Hepatocyte (in vitro differentiated cells): ENCODE measurements around the gene HCST.

Source experiments
- EZH2 ChIP-seq: fragments of 200-600 bp; sonication (generic); IDR thresholded peaks from 2 replicates; pipeline ENCODE4 v1.6.1; 2016; ENCODE audit warnings: antibody characterized with exemption, mild to moderate bottlenecking, borderline replicate concordance
- EZH2phosphoT487 ChIP-seq: fragments of 200-600 bp; sonication (generic); IDR thresholded peaks from one replicate; pipeline ENCODE4 v1.6.1; 2018; ENCODE audit warnings: antibody characterized with exemption, mild to moderate bottlenecking, low read depth, moderate library complexity; ENCODE audit not compliant: unreplicated experiment, severe bottlenecking
- TF ChIP-seq, protein P1 (sequence below): fragments of 200-600 bp; sonication (generic); IDR thresholded peaks from 2 replicates; pipeline ENCODE4 v1.5.1; 2016; ENCODE audit warnings: antibody characterized with exemption, mild to moderate bottlenecking; ENCODE audit not compliant: poor library complexity

DNA sequence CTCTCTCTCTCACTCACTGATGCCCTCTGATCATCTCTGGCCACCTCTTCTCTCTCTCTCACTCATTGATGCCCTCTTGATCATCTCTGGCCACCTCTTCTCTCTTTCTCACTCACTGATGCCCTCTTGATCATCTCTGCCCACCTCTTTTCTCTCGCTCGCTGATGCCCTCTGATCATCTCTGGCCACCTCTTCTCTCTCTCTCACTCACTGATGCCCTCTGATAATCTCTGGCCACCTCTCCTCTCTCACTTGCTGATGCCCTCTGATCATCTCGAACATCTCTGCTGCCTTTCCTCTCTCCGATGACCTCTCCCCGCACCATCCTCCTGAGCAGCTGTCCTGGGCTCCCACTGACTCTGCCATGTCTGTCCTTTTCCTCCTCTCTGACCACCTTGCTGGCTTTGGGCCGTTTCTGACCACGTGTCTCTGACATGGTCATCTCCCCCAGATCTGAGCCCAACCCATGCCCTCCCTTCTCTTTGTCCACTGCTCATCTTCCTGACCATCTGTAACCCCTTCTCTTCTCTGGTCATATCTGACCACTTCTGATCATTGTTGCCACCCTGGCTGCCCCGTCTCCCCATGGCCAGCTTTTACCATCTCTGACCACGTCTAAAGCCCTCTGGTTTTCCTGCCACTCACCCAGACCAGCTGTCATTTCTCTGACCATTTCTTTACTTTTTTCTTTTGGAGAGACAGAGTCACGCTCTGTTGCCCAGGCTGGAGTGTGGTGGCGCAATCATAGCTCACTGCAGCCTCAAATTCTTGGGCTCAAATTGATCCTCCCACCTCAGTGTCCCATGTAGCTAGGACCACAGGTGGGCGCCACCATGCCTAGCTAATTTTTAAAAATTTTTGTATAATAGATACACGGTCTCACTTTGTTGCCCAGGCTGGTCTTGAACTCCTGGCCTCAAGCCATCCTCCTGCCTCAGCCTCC, 36.2 kb downstream of the HCST start:
- TF ChIP-seq, protein P1, sequence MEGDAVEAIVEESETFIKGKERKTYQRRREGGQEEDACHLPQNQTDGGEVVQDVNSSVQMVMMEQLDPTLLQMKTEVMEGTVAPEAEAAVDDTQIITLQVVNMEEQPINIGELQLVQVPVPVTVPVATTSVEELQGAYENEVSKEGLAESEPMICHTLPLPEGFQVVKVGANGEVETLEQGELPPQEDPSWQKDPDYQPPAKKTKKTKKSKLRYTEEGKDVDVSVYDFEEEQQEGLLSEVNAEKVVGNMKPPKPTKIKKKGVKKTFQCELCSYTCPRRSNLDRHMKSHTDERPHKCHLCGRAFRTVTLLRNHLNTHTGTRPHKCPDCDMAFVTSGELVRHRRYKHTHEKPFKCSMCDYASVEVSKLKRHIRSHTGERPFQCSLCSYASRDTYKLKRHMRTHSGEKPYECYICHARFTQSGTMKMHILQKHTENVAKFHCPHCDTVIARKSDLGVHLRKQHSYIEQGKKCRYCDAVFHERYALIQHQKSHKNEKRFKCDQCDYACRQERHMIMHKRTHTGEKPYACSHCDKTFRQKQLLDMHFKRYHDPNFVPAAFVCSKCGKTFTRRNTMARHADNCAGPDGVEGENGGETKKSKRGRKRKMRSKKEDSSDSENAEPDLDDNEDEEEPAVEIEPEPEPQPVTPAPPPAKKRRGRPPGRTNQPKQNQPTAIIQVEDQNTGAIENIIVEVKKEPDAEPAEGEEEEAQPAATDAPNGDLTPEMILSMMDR = no peak
- TF ChIP-seq EZH2 (no peak), EZH2phosphoT487 (no peak)
